IPS DF 6.9 (cell line): ENCODE data around the gene SF3B5.
"Not testable (repeated sequence)": the region's sequence is repeated elsewhere in the genome, so short reads cannot be mapped to it uniquely, and the experiment has no call there.

Experiments used
- DNase-seq: peaks from one replicate; pipeline ENCODE4 v3.0.0-alpha.2; 2013; ENCODE audit warnings: low read depth, low spot score
- H3K27ac ChIP-seq: one replicate; pipeline ENCODE4 v1.5.1; 2013; ENCODE audit warnings: low read length, control low read depth
- H3K27me3 ChIP-seq: 2 replicates; pipeline ENCODE4 v1.6.1; 2013; ENCODE audit warnings: mild to moderate bottlenecking, low read length; ENCODE audit not compliant: control insufficient read depth, insufficient read depth
- H3K36me3 ChIP-seq: 2 replicates; pipeline ENCODE4 v1.6.1; 2013; ENCODE audit warnings: low read length; ENCODE audit not compliant: control insufficient read depth, insufficient read depth
- H3K4me1 ChIP-seq: 2 replicates; pipeline ENCODE4 v1.6.1; 2013; ENCODE audit warnings: low read length; ENCODE audit not compliant: control insufficient read depth, insufficient read depth
- H3K4me3 ChIP-seq: 2 replicates; pipeline ENCODE4 v1.5.1; 2013; ENCODE audit warnings: mild to moderate bottlenecking, low read length
- H3K9me3 ChIP-seq: 2 replicates; pipeline ENCODE4 v1.6.1; 2013; ENCODE audit warnings: low read length, inconsistent platforms; ENCODE audit not compliant: control insufficient read depth, insufficient read depth
- WGBS: extraction: QIAGEN DNeasy Blood & Tissue Kit; methylation state at CpG from one replicate; pipeline ENCODE4 v1.1.7; 2013; ENCODE audit warnings: mixed read lengths, missing lambda C conversion rate; ENCODE audit not compliant: insufficient read length, insufficient coverage; 5-methylcytosine and 5-hydroxymethylcytosine counted together

The SF3B5 gene

DNA sequence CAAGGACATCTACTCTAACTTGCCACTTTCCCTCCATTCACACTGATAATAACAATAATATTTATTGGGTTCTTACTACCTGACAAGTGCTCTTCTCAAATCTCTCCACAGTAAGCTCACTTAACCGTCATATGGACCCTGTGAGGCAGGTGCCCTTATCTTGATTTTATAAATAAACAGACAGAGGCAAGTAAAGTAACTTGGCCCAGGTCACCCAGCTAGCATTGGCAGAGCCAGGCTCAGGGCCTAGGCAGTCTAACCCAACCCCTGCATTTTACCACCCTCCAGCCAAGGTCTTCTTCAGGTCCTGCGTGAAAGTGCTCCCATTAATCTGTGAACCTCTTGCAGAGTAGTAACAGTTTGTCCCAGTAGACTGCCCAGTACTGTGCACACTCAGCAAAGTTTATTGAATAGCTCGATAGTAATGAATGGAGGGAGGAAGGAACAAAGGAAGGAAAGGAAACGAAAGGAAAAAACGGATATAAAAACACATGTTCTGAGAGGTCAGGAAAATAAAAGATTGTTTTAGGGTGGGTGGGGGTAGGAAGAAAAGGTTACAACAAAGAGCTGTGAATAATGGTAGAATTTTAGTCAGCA, 38.0 kb upstream of the SF3B5 start:
- Histone ChIP-seq H3K36me3 (no peaks in the 10 kb centered on the region), H3K27ac (no peak overlapping the region), H3K4me1 (no peaks in the 10 kb centered on the region), H3K27me3 (no peaks in the 10 kb centered on the region), H3K4me3 (no peak overlapping the region), H3K9me3 (no peaks in the 10 kb centered on the region)
- DNase-seq: no peak
- 100% methylated on average over 2 of the region's 5 CpGs for WGBS

DNA sequence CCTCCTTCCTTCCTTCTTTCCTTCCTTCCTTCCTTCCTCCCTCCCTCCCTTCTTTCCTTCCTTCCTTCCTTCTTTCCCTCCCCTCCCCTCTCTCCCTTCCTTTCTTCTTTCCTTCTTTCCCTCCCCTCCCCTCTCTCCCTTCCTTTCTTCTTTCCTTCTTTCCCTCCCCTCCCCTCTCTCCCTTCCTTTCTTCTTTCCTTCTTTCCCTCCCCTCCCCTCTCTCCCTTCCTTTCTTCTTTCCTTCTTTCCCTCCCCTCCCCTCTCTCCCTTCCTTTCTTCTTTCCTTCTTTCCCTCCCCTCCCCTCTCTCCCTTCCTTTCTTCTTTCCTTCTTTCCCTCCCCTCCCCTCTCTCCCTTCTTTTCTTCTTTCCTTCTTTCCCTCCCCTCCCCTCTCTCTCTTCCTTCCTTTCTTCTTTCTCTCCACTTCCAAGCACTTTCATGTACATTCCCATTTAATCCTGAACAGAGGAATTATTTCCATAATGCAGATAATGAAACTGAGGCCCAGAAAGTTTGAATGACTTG, 36.9 kb upstream of the SF3B5 start:
- H3K9me3 ChIP-seq, H3K36me3 ChIP-seq, DNase-seq, H3K4me1 ChIP-seq, H3K27ac ChIP-seq, H3K27me3 ChIP-seq, H3K4me3 ChIP-seq: not testable (repeated sequence)

DNA sequence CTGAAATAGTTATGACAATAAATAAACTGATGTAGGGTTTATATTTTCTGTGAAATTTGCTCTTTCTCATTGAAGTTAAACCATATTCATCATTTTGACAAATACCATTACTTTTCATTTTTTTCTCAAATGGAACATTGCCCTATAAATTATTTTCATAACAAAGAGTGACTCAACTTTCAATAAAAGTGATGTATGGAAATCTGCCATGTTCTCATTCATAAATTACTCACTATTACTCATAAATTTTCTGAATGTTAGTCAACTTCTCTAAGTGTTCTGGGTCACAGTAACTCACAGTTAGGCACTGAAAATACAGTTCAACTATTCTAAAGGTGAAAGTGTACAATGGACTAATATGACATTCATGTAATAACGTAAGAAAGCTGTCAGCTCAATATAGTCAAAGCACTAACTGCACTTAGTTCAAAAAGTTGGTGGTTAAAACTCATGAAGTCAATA, 35.9 kb upstream of the SF3B5 start:
- Histone ChIP-seq H3K4me3 (no peak overlapping the region), H3K36me3 (no peaks in the 10 kb centered on the region), H3K9me3 (no peaks in the 10 kb centered on the region), H3K27me3 (no peaks in the 10 kb centered on the region), H3K4me1 (no peaks in the 10 kb centered on the region), H3K27ac (no peak overlapping the region)
- DNase-seq: no peak
- no CpG with 5 or more reads among the region's 1 CpG for WGBS

DNA sequence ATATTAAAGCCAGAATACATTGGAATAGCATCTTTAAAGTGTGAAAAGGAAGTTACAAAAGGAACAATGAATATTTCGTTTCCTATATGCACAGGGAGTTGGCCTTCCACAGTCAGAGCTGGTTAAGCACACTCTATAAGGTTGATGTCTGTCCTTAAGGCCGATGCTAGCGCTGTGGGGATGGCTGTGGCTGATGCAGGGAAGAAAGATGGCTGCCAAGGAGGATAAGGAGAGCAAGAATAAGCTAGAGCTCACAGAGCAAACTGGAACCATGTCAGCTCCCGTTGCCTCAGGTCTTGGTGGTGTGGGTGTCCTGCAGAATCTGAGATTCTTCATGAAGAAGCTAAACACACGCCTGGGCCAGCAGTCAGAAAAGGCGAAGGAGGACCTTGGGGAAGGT, 34.1 kb upstream of the SF3B5 start:
- Histone ChIP-seq H3K9me3 (no peaks in the 10 kb centered on the region), H3K27ac (no peak overlapping the region), H3K36me3 (no peaks in the 10 kb centered on the region), H3K4me3 (no peak overlapping the region), H3K4me1 (no peaks in the 10 kb centered on the region), H3K27me3 (no peaks in the 10 kb centered on the region)
- WGBS: no CpG with 5 or more reads among the region's 6 CpGs
- DNase-seq: no peak

DNA sequence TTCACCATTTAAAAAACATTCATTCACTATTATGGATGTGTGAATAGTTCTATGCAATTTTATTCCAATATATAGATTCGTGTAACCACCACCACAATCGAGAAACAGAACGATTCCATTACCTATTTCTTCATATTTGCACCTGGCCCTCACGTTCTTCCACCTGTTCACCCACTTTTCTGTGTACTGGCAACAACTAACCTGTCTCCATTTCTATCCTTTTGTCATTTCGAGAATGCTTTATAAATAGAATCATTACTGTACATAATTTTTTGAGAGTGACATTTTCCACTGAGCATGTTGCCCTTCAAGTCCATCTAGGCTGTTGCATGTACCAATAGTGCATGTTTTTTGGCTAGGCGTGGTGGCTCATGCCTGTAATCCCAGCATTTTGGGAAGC, 31.7 kb upstream of the SF3B5 start:
- no peak overlapping the region for H3K4me3 ChIP-seq

DNA sequence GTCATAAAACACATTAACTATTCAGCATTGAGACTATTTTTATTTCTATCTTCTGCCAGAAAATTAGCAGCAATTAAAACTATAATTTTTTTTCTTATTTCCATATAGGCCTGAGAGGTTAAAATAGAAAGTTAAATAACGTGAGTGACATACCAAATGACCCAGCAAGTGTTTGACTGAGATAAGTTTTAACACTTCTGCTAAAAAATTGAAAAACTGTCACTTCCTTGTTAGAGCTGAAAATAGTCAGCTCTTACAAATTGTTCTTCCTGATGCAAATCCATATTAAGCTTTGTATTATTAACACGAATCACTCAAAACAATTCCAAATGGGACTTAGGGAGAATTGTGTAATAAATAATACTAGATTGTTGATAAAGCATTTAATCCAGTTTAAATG, 28.5 kb upstream of the SF3B5 start:
- no peak for DNase-seq
- WGBS: no CpG with 5 or more reads among the region's 2 CpGs

More for the DNA sequence above, 31.7 kb upstream of the SF3B5 start:
- Histone ChIP-seq H3K27ac (no peak overlapping the region), H3K27me3 (no peaks in the 10 kb centered on the region), H3K4me1 (no peaks in the 10 kb centered on the region), H3K36me3 (no peaks in the 10 kb centered on the region), H3K9me3 (no peaks in the 10 kb centered on the region)
- no CpG with 5 or more reads among the region's 6 CpGs for WGBS
- DNase-seq: no peak

GRCh38 chr6:144123421-144123820, 28.0 kb upstream of the SF3B5 start:
- H3K9me3 ChIP-seq: no peaks in the 10 kb centered on the region
- H3K27ac ChIP-seq: no peak overlapping the region
- no peaks in the 10 kb centered on the region for H3K36me3 ChIP-seq
- DNase-seq: no peak
- H3K4me1 ChIP-seq: no peaks in the 10 kb centered on the region
- H3K27me3 ChIP-seq: no peaks in the 10 kb centered on the region
- WGBS: no CpG with 5 or more reads among the region's 2 CpGs
- H3K4me3 ChIP-seq: no peak overlapping the region

More for the DNA sequence above, 28.5 kb upstream of the SF3B5 start:
- Histone ChIP-seq H3K27me3 (no peaks in the 10 kb centered on the region), H3K27ac (no peak overlapping the region), H3K36me3 (no peaks in the 10 kb centered on the region), H3K9me3 (no peaks in the 10 kb centered on the region), H3K4me3 (no peak overlapping the region), H3K4me1 (no peaks in the 10 kb centered on the region)

DNA sequence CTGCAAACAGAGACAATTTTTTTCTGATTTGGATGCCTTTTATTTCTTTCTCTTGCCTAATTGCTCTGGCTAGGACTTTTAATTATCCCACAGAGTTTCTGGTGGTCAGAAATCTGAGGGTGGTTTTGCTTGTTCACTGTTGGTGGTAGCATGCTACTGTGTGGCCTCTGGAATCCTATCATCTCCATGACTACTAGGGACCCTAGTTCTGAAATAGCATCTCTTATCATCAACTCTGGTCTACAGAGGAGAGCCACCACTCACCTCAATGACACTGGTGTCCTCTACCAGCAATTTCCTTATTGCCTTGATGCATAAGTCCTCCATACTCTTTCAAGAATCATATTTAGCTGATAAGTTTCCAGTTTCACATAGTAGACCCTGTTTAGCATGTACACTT, 27.5 kb upstream of the SF3B5 start:
- no peaks in the 10 kb centered on the region for H3K27me3 ChIP-seq
- H3K4me1 ChIP-seq: no peaks in the 10 kb centered on the region
- no peak overlapping the region for H3K27ac ChIP-seq
- no peaks in the 10 kb centered on the region for H3K36me3 ChIP-seq
- H3K4me3 ChIP-seq: no peak overlapping the region
- DNase-seq: no peak
- H3K9me3 ChIP-seq: no peaks in the 10 kb centered on the region

- no CpG with 5 or more reads among the region's 5 CpGs for WGBS
Observed at GRCh38 chr6:144119376-144119775, 24.0 kb upstream of the SF3B5 start.

DNA sequence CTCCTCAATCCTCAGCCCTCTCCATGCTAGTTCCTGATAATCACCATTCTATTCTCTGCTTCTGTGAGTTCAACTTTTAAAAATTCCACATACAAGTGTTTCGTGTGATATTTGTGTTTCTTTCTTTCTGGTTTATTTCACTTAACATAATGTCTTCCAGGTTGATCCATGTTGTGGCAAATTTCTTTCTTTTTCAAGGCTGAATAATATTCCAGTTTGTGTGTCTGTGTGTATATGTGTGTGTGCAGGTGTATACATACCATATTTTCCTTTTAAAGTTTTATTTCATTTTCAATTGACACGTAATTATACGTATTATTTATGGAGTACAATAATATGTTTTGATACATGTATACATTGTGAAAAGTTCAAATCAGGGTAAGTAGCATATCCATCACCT, 19.8 kb upstream of the SF3B5 start:
- Histone ChIP-seq H3K4me3 (no peak overlapping the region), H3K9me3 (no peaks in the 10 kb centered on the region), H3K36me3 (no peaks in the 10 kb centered on the region), H3K27ac (no peak overlapping the region), H3K27me3 (no peaks in the 10 kb centered on the region), H3K4me1 (no peaks in the 10 kb centered on the region)
- WGBS: no CpG with 5 or more reads among the region's 3 CpGs
- DNase-seq: no peak

More at GRCh38 chr6:144119376-144119775, 24.0 kb upstream of the SF3B5 start:
- no peak for DNase-seq
- no peaks in the 10 kb centered on the region for H3K9me3 ChIP-seq
- no peak overlapping the region for H3K27ac ChIP-seq
- no peaks in the 10 kb centered on the region for H3K4me1 ChIP-seq
- no peak overlapping the region for H3K4me3 ChIP-seq
- H3K27me3 ChIP-seq: no peaks in the 10 kb centered on the region
- H3K36me3 ChIP-seq: no peaks in the 10 kb centered on the region

- H3K9me3 ChIP-seq: no peaks in the 10 kb centered on the region
- no peaks in the 10 kb centered on the region for H3K36me3 ChIP-seq
- no peaks in the 10 kb centered on the region for H3K4me1 ChIP-seq
- no peak for DNase-seq
- no peak overlapping the region for H3K4me3 ChIP-seq
- no peaks in the 10 kb centered on the region for H3K27me3 ChIP-seq
- WGBS: no CpG with 5 or more reads among the region's 6 CpGs
- no peak overlapping the region for H3K27ac ChIP-seq
Observed at GRCh38 chr6:144113366-144113765, 18.0 kb upstream of the SF3B5 start.
